HG02759 (cell line): Measurements from ENCODE around the gene SATB1.

Experiments
- ATAC-seq: cut with Tn5 transposase; IDR thresholded peaks from one replicate; pipeline ENCODE4 v1.9.1; 2021; ENCODE audit warnings: mild to moderate bottlenecking, moderate library complexity; ENCODE audit not compliant: unreplicated experiment

Gene SATB1

GRCh38 chr3:18402239-18402799 lies 22.8 kb downstream of the SATB1 start:
- no peak for ATAC-seq

- ATAC-seq: no peak
These were observed 23.7 kb downstream of the SATB1 start for GRCh38 chr3:18401300-18401961.

- ATAC-seq: no peak
These were observed 26.7 kb downstream of the SATB1 start for GRCh38 chr3:18398448-18398847.

GRCh38 chr3:18396428-18396827 lies 28.7 kb downstream of the SATB1 start:
- ATAC-seq: no peak

GRCh38 chr3:18394384-18394995 lies 30.6 kb downstream of the SATB1 start:
- no peak for ATAC-seq

GRCh38 chr3:18393906-18394305 lies 31.2 kb downstream of the SATB1 start:
- ATAC-seq: no peak

GRCh38 chr3:18390024-18390660 lies 35.0 kb downstream of the SATB1 start:
- no peak for ATAC-seq

GRCh38 chr3:18389108-18389733 lies 35.9 kb downstream of the SATB1 start:
- no peak for ATAC-seq

- ATAC-seq: no peak
These were observed 38.8 kb downstream of the SATB1 start for GRCh38 chr3:18386274-18386890.

- ATAC-seq: no peak
These were observed 39.4 kb downstream of the SATB1 start for GRCh38 chr3:18385706-18386105.

- ATAC-seq: no peak
These were observed 42.3 kb downstream of the SATB1 start for GRCh38 chr3:18382760-18383369.

GRCh38 chr3:18379647-18380046 lies 45.5 kb downstream of the SATB1 start:
- no peak for ATAC-seq

- no peak for ATAC-seq
These were observed 46.9 kb downstream of the SATB1 start for GRCh38 chr3:18378218-18378617.

GRCh38 chr3:18376682-18377081 lies 48.5 kb downstream of the SATB1 start:
- no peak for ATAC-seq

- ATAC-seq: no peak
These were observed 52.2 kb downstream of the SATB1 start for GRCh38 chr3:18372786-18373405.

GRCh38 chr3:18370672-18371071 lies 54.5 kb downstream of the SATB1 start:
- no peak for ATAC-seq

- no peak for ATAC-seq
These were observed 55.5 kb downstream of the SATB1 start for GRCh38 chr3:18369551-18370185.

GRCh38 chr3:18366258-18366657 lies 58.9 kb downstream of the SATB1 start:
- no peak for ATAC-seq

- no peak for ATAC-seq
These were observed 61.8 kb downstream of the SATB1 start for GRCh38 chr3:18363338-18363737.

- no peak for ATAC-seq
These were observed 67.4 kb downstream of the SATB1 start for GRCh38 chr3:18357747-18358146.
